ENCODE measurements around the gene EIF4A3. TPM values are rescaled to one million over a fixed set of nuclear protein-coding genes. Genes with fewer than 3 reads are reported as not detected.

EIF4A3 gene
- total RNA-seq, 3 donors from 2014 or later, result 46.2 to 93.1 (median 67.9) TPM

DNA sequence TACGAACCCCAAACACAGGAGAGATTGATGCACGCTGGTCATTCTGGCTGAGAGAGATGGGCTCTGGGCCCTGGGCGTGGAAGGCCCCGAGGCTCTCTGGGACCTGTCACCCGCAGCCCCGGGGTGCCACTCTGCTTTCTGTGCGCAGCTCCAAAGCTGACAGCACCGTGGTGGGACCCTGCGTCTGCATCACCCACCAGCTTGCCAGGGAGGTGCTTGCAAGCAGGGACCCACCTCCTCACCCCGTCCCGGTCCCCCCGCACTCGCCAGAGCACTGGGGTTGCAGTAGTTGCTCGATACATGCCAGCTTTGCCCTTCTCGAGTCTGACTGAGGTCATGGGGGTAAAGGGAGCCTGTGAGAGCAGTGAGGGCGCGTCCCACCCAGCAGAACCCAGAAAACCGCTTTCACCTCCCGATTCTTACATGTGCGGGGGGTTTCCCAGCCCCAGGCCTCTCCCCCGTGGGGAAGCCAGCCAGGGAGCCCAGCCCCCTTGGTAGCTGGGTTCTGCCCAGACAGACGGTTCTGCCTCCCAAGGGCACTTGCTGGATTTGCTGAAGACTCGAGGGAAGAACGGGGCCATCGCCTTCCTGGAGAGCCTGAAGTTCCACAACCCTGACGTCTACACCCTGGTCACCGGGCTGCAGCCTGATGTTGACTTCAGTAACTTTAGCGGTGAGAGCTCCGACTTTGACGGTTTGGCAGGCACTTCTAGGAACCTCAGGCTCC, 35.4 kb upstream of the EIF4A3 start:
- Histone ChIP-seq H3K27ac (no peak overlapping the region), H3K9me3 (no peaks in the 10 kb centered on the region), H3K4me1 (no peaks in the 10 kb centered on the region), H3K4me3 (no peak overlapping the region), H3K27me3 (no peaks in the 10 kb centered on the region), H3K36me3 (no peaks in the 10 kb centered on the region)
- intact Hi-C loops (cut with DNase I; ENCODE audit: low total_unique reads), result no loop called here
- no peak for DNase-seq (ENCODE audit: low spot score in 2 of 2)
- no peak for TF ChIP-seq POLR2A (IDR thresholded peaks at IDR 0.05)
- no peak for TF ChIP-seq POLR2AphosphoS5 (IDR thresholded peaks at IDR 0.05)
- TF ChIP-seq CTCF (IDR thresholded peaks at IDR 0.05), result no peak

GRCh38 chr17:80181431-80181830, 34.5 kb upstream of the EIF4A3 start:
- no peak for DNase-seq (ENCODE audit: low spot score in 2 of 2)
- no peak overlapping the region for H3K4me3 ChIP-seq
- no peaks in the 10 kb centered on the region for H3K9me3 ChIP-seq
- no peaks in the 10 kb centered on the region for H3K4me1 ChIP-seq
- intact Hi-C loops (cut with DNase I; ENCODE audit: low total_unique reads), result no loop called here
- TF ChIP-seq POLR2A (IDR thresholded peaks at IDR 0.05) (no peak), POLR2AphosphoS5 (IDR thresholded peaks at IDR 0.05) (no peak), CTCF (IDR thresholded peaks at IDR 0.05) (no peak)
- no peaks in the 10 kb centered on the region for H3K27me3 ChIP-seq
- H3K27ac ChIP-seq, result no peak overlapping the region
- no peaks in the 10 kb centered on the region for H3K36me3 ChIP-seq

GRCh38 chr17:80180192-80180591, 33.3 kb upstream of the EIF4A3 start:
- intact Hi-C loops (cut with DNase I; ENCODE audit: low total_unique reads), result no loop called here
- Histone ChIP-seq H3K4me1 (no peaks in the 10 kb centered on the region), H3K27ac (no peak overlapping the region), H3K9me3 (no peaks in the 10 kb centered on the region), H3K36me3 (no peaks in the 10 kb centered on the region), H3K4me3 (no peak overlapping the region), H3K27me3 (no peaks in the 10 kb centered on the region)
- no peak for DNase-seq (ENCODE audit: low spot score in 2 of 2)
- TF ChIP-seq POLR2AphosphoS5 (IDR thresholded peaks at IDR 0.05), result no peak
- TF ChIP-seq CTCF (IDR thresholded peaks at IDR 0.05), result no peak
- TF ChIP-seq POLR2A (IDR thresholded peaks at IDR 0.05), result no peak

GRCh38 chr17:80177986-80178595, 31.2 kb upstream of the EIF4A3 start:
- no peak overlapping the region for H3K4me3 ChIP-seq
- TF ChIP-seq POLR2A (IDR thresholded peaks at IDR 0.05) (no peak), CTCF (IDR thresholded peaks at IDR 0.05) (no peak), POLR2AphosphoS5 (IDR thresholded peaks at IDR 0.05) (no peak)
- no peak for DNase-seq (ENCODE audit: low spot score in 2 of 2)
- no peak overlapping the region for H3K27ac ChIP-seq
- intact Hi-C loops (cut with DNase I; ENCODE audit: low total_unique reads), result no loop called here
- no peaks in the 10 kb centered on the region for H3K27me3 ChIP-seq
- no peaks in the 10 kb centered on the region for H3K4me1 ChIP-seq
- no peaks in the 10 kb centered on the region for H3K36me3 ChIP-seq
- H3K9me3 ChIP-seq, result no peaks in the 10 kb centered on the region

DNA sequence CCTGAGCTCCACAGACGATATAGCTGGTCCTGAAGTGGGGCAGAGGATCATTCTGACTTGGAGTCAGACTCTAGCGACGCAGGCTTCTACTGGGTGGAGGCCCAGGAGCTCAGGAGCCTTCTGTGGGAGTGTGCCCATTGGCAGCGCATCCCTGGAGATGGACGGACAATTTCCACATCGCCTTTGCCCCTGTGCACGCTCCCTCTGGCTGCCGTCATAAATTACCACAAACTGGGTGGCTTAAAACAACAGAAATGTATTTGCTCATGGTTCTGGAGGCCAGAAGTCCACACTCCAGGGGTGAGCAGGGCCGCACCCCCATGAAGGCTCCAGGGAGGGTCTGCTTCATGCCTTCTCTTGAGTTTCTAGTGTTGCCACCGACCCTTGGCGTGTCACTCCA, 29.8 kb upstream of the EIF4A3 start:
- no peaks in the 10 kb centered on the region for H3K36me3 ChIP-seq
- intact Hi-C loops (cut with DNase I; ENCODE audit: low total_unique reads), result no loop called here
- no peak overlapping the region for H3K4me3 ChIP-seq
- DNase-seq (ENCODE audit: low spot score in 2 of 2), result no peak
- no peaks in the 10 kb centered on the region for H3K4me1 ChIP-seq
- no peak overlapping the region for H3K27ac ChIP-seq
- no peaks in the 10 kb centered on the region for H3K9me3 ChIP-seq
- TF ChIP-seq POLR2A (IDR thresholded peaks at IDR 0.05) (no peak), POLR2AphosphoS5 (IDR thresholded peaks at IDR 0.05) (no peak), CTCF (IDR thresholded peaks at IDR 0.05) (no peak)
- no peaks in the 10 kb centered on the region for H3K27me3 ChIP-seq
